NT2/D1 (cell line): ENCODE measurements around the gene SAFB.

Experiments used
- DNase-seq: peaks from one replicate; pipeline ENCODE4 v3.0.0-alpha.2; 2011; ENCODE audit warnings: low read depth, low spot score
- H3K27me3 ChIP-seq: 2 replicates; pipeline ENCODE4 v1.6.0; 2011; ENCODE audit warnings: mild to moderate bottlenecking; ENCODE audit not compliant: insufficient read length, insufficient read depth
- H3K36me3 ChIP-seq: 2 replicates; pipeline ENCODE4 v1.6.1; 2011; ENCODE audit warnings: mild to moderate bottlenecking, low read length, mixed read lengths; ENCODE audit not compliant: insufficient read depth, insufficient read length
- H3K4me1 ChIP-seq: 2 replicates; pipeline ENCODE4 v1.5.1; 2011; ENCODE audit not compliant: insufficient read depth, insufficient read length
- H3K4me3 ChIP-seq: 2 replicates; pipeline ENCODE4 v1.5.1; 2011; ENCODE audit warnings: low read depth; ENCODE audit not compliant: insufficient read length
- H3K9ac ChIP-seq: 2 replicates; pipeline ENCODE4 v1.6.0; 2011; ENCODE audit warnings: low read depth; ENCODE audit not compliant: insufficient read length
- H3K9me3 ChIP-seq: 2 replicates; pipeline ENCODE4 v1.5.1; 2011; ENCODE audit warnings: mild to moderate bottlenecking, low read length; ENCODE audit not compliant: insufficient read depth
- SUZ12 ChIP-seq: IDR thresholded peaks from 2 replicates; pipeline ENCODE4 v1.6.1; 2011; ENCODE audit not compliant: insufficient read length, insufficient read depth; ENCODE audit errors: extremely low read depth
- YY1 ChIP-seq: IDR thresholded peaks from 2 replicates; pipeline ENCODE4 v1.6.1; 2011; ENCODE audit not compliant: insufficient read length, insufficient read depth
- ZNF274 ChIP-seq: IDR thresholded peaks from 2 replicates; pipeline ENCODE4 v1.6.1; 2011; ENCODE audit warnings: mild to moderate bottlenecking, low read depth, low read length

SAFB gene

DNA sequence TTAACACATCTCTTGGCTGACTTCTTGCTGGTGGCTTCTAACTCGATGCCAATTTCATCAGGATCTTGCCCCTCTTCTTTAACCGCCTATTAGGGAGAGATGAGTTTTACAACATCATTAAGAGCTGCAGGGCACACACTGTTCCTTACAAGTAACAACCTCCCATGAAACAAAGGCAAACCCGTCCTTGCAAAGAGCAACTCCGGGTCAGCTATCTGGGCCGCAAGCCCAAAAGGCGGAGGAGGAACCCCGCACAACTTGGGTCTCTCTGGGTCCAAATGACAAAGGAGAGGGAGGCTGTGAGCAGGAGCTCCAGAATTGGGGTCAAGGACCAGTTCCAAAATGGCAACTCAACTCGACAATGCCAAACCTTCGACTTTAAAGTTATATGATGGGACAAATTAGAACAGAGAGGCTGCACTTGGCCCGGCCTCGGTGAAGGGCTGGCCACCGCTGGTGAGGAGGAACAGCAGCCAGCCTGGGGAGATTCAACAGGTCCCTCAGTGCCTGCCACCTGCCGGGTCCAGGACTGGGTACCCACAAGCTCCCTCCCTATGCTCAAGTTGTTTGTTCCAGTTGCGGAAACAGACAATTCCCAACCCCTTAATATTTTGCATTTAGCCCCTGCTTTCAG, 1.5 kb upstream of the SAFB start:
- Histone ChIP-seq H3K4me1 (no peaks in the 10 kb centered on the region), H3K9me3 (no peaks in the 10 kb centered on the region), H3K36me3 (peaks cover 76% of the 10 kb centered on the region), H3K27me3 (no peaks in the 10 kb centered on the region), H3K4me3 (peak overlapping the region; percentile 91), H3K9ac (peak overlapping the region; percentile 93)
- TF ChIP-seq SUZ12 (no peak), ZNF274 (no peak), YY1 (no peak)
- no peak for DNase-seq

- DNase-seq = no peak
- H3K4me1 ChIP-seq = peaks cover 2% of the 10 kb centered on the region
- peak overlapping the region; percentile 91 for H3K4me3 ChIP-seq
- H3K27me3 ChIP-seq = no peaks in the 10 kb centered on the region
- H3K36me3 ChIP-seq = peaks cover 76% of the 10 kb centered on the region
- TF ChIP-seq SUZ12 = no peak
- no peak for TF ChIP-seq ZNF274
- no peak for TF ChIP-seq YY1
- no peaks in the 10 kb centered on the region for H3K9me3 ChIP-seq
- peak overlapping the region; percentile 93 for H3K9ac ChIP-seq
These were observed 878 bp upstream of the SAFB start for GRCh38 chr19:5621945-5622464.

DNA sequence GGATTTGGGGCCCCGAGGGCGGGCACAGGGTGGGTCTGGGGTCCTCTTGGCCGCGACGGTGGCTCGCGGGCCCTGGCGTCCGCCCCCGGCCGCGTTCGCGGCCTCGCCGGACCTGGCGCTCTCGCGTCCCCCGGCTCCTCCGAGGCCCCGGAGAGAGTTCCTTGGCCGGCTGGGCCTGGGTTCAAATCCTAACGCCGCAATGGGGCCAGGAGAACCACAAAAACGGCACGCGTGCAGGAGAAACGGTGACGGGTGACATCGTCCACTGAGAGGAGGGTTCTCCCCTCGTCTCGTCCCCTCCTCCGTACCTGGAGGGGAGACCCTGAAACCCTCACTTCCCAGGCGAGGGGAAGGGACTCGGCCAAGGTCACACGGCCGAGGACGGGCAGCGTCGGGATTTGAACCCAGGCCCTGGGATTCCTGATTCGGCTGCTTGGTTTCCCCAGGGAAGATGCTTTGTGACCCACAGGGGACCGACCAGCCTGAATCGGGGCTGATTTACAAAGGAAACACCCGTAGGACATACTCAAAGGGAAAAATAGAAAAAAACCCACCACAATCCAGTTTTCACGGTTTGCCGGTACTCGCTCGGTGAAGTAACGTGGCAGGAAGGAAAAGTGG, 624 bp downstream of the SAFB start:
- TF ChIP-seq ZNF274 (no peak), SUZ12 (no peak), YY1 (no peak)
- peak overlapping the region; percentile 91 for H3K4me3 ChIP-seq
- peaks cover 9% of the 10 kb centered on the region for H3K4me1 ChIP-seq
- no peaks in the 10 kb centered on the region for H3K27me3 ChIP-seq
- DNase-seq = no peak
- H3K9ac ChIP-seq = peak overlapping the region; percentile 93
- H3K36me3 ChIP-seq = peaks cover 77% of the 10 kb centered on the region
- H3K9me3 ChIP-seq = no peaks in the 10 kb centered on the region

DNA sequence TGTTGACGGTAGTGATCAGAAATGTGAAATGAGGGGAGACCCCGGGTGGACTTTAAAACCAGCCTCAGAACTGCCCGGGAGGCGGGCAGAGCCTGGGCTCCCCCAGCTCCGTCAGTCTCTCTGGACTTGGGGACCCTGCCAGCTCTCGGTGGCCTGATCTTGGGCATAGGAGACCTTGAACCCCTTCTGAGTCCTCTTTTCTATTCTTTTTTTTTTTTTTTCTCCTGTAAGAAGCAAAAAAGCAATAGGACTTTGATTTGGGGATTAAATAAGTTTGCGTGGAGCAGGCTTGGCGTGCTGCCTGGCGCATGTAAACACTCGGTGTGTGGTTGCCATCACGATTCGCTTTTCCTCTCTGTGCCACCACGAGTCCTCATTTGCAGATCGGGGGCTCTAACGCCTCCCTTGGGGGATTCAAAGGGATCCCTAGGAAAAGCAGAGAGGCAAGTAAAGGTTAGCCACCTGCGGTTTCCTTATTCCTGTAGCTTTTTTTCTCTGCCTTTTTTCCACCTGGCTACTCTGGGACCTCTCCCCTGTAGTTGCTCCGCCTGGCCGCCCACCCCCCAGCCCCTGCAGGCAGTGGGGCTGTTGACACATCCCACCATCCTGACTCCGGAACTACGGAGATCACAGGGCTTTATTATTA, 1.3 kb downstream of the SAFB start:
- no peak for DNase-seq
- peaks cover 9% of the 10 kb centered on the region for H3K4me1 ChIP-seq
- peak overlapping the region; percentile 93 for H3K9ac ChIP-seq

GRCh38 chr19:5624741-5625278, 1.9 kb downstream of the SAFB start:
- no peaks in the 10 kb centered on the region for H3K27me3 ChIP-seq
- peaks cover 9% of the 10 kb centered on the region for H3K4me1 ChIP-seq
- H3K4me3 ChIP-seq = peak overlapping the region; percentile 91
- H3K36me3 ChIP-seq = peaks cover 80% of the 10 kb centered on the region
- no peaks in the 10 kb centered on the region for H3K9me3 ChIP-seq
- no peak for DNase-seq
- peak overlapping the region; percentile 93 for H3K9ac ChIP-seq
- no peak for TF ChIP-seq YY1

More for the DNA sequence above, 1.3 kb downstream of the SAFB start:
- Histone ChIP-seq H3K27me3 (no peaks in the 10 kb centered on the region), H3K36me3 (peaks cover 77% of the 10 kb centered on the region), H3K9me3 (no peaks in the 10 kb centered on the region), H3K4me3 (peak overlapping the region; percentile 91)
- TF ChIP-seq SUZ12 = no peak
- no peak for TF ChIP-seq ZNF274
- no peak for TF ChIP-seq YY1

DNA sequence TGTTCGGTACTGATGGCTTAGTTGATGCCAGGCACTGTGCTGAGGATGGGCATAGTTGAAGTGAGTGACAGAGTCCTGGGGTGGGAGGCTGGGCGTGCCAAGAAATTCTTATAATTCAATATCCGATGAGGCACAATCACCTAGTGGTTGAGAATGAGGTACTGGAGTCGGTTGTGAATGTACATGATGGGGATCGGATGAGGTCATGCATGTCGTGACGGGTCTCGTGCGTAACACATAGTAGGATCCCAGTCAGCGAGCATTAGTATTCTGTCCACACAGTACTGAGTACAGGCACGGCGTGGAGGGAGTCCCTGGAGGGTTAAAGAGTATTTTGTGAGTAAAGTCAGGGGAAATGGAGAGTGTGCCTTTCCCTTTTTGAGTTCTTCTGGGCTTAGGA, 2.8 kb downstream of the SAFB start:
- Histone ChIP-seq H3K4me3 (no peak overlapping the region), H3K36me3 (peaks cover 79% of the 10 kb centered on the region)

GRCh38 chr19:5627395-5627904, 4.6 kb downstream of the SAFB start:
- peaks cover 9% of the 10 kb centered on the region for H3K4me1 ChIP-seq
- TF ChIP-seq YY1 = no peak
- TF ChIP-seq SUZ12 = no peak
- no peak for TF ChIP-seq ZNF274
- H3K9me3 ChIP-seq = no peaks in the 10 kb centered on the region
- no peak for DNase-seq
- peaks cover 83% of the 10 kb centered on the region for H3K36me3 ChIP-seq
- no peaks in the 10 kb centered on the region for H3K27me3 ChIP-seq
- no peak overlapping the region for H3K9ac ChIP-seq
- H3K4me3 ChIP-seq = no peak overlapping the region

More for the DNA sequence above, 2.8 kb downstream of the SAFB start:
- Histone ChIP-seq H3K9me3 (no peaks in the 10 kb centered on the region), H3K4me1 (peaks cover 9% of the 10 kb centered on the region), H3K9ac (no peak overlapping the region), H3K27me3 (no peaks in the 10 kb centered on the region)
- no peak for DNase-seq
- TF ChIP-seq SUZ12 (no peak), ZNF274 (no peak)
